Measurements from ENCODE around the gene EIF3F. TPM values are rescaled to one million over a fixed set of nuclear protein-coding genes. Genes with fewer than 3 reads are reported as not detected.

EIF3F gene, protein sequence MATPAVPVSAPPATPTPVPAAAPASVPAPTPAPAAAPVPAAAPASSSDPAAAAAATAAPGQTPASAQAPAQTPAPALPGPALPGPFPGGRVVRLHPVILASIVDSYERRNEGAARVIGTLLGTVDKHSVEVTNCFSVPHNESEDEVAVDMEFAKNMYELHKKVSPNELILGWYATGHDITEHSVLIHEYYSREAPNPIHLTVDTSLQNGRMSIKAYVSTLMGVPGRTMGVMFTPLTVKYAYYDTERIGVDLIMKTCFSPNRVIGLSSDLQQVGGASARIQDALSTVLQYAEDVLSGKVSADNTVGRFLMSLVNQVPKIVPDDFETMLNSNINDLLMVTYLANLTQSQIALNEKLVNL
- 171 and 188 TPM in 2 replicates for total RNA-seq (2013; cell fraction: nucleolus; rRNA removed)
- total RNA-seq (2014; rRNA removed) (371 and 461 TPM in 2 replicates), total RNA-seq (2014; rRNA removed; fragmentation: Illumina TruSeq; extraction: Trizol) (208 and 214 TPM in 2 replicates), total RNA-seq (2021) (363 and 377 TPM in 2 replicates), polyA plus RNA-seq (2011; rRNA removed) (92.5 and 112 TPM in 2 replicates), polyA plus RNA-seq (2014; fragmentation: Illumina TruSeq; extraction: Trizol) (317 and 323 TPM in 2 replicates), polyA plus RNA-seq (2014; fragmentation: Nextera tagmentation; extraction: Ambion mirVana) (100 to 1,000 TPM in 1 of 2 experiments, 10 to 100 TPM in 1; 81.3 to 226 TPM), polyA plus RNA-seq (2014; rRNA removed) (211 and 259 TPM in 2 replicates), polyA plus RNA-seq (2016; fragmentation: Nextera tagmentation; extraction: Ambion mirVana) (100 to 1,000 TPM; 158 to 177 TPM), polyA minus RNA-seq (2011; rRNA and poly(A)+ RNA removed) (176 and 215 TPM in 2 replicates), Bru-seq, nascent RNA (percentile 77 among the genes with signal in this experiment), BruChase-seq, experiment 1, labeled RNA remaining after a 6-hour chase (percentile 77 among the genes with signal in this experiment), BruChase-seq, experiment 2, labeled RNA remaining after a 2-hour chase (percentile 72 among the genes with signal in this experiment)
- 319 TPM for polyA plus RNA-seq (2011; ENCODE audit: low read depth)
- polyA plus RNA-seq (2011; cell fraction: cytosol; rRNA removed): 196 and 274 TPM in 2 replicates
- polyA plus RNA-seq (2011; cell fraction: nucleus; rRNA removed): 170 and 260 TPM in 2 replicates
- 342 and 436 TPM in 2 replicates for polyA plus RNA-seq (2012)
- 93.1 and 122 TPM in 2 replicates for polyA minus RNA-seq (2011; cell fraction: cytosol; rRNA and poly(A)+ RNA removed)
- 48.1 and 68.6 TPM in 2 replicates for polyA minus RNA-seq (2011; cell fraction: nucleus; rRNA and poly(A)+ RNA removed)
- long read RNA-seq, experiment 1, transcript EIF3F-201 (8 exons, 1,254 nt): major isoform, 440 of 458 reads
- long read RNA-seq, experiment 1, partial matches to known transcripts: 4 of 458 reads
- long read RNA-seq, experiment 1, other reads (novel, unspliced or antisense): 14 of 458 reads
- long read RNA-seq, experiment 2, transcript EIF3F-201 (8 exons, 1,254 nt): major isoform, 569 of 598 reads
- long read RNA-seq, experiment 2, partial matches to known transcripts: 14 of 598 reads
- long read RNA-seq, experiment 2, other reads (novel, unspliced or antisense): 15 of 598 reads

DNA sequence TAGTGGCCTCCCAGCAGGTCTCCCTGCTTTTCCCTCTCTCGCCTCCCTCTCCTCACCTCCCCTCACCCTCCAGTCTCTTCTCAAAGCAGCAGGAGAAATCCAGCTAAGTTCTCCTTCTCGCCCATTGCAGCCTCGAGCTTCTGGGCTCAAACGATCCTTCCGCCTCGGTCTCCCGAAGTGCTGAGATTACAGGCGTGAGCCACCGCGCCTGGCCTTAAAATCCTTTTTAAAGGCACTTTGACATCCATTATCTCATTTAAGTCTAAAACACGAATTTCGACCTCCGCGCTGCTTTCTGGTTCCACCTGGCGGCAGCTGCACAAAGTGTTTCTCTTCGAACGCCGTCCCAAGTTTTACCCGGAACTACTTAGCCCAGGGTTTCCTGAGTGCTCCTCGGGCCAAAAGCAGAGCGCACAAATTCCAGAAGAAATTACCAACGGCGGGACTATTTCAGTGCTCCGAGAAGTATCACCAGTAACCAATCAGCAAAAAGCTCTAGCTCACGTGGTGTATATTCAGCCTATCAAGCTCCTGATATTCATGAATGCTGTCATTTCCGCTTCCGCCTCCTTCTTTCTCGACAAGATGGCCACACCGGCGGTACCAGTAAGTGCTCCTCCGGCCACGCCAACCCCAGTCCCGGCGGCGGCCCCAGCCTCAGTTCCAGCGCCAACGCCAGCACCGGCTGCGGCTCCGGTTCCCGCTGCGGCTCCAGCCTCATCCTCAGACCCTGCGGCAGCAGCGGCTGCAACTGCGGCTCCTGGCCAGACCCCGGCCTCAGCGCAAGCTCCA is at the start of gene EIF3F:
TSS of gene EIF3F (plus strand) at position 570 of the 792 bp plus-strand sequence. CDS start at position 586, 16 bp downstream.
- no TSS peak for BruUV-seq (replicated peaks)
- Histone ChIP-seq H3K27me3 (replicated peaks in 1 of 2; ENCODE audit: control insufficient read depth in 2 of 2, insufficient read depth in 2 of 2, low read length in 1 of 2) (no peaks in the 10 kb centered on the region), H3K79me2 (ENCODE audit: control insufficient read depth, insufficient read depth, low read length) (peaks cover 32% of the 10 kb centered on the region), H3K9me3 (replicated peaks; ENCODE audit: control insufficient read depth, insufficient read depth, low read length) (no peaks in the 10 kb centered on the region), H3K4me2 (ENCODE audit: control insufficient read depth, insufficient read depth) (peak within 1 kb of the TSS; percentile 93), H2AFZ (ENCODE audit: control insufficient read depth, low read depth, low read length) (peak within 1 kb of the TSS; percentile 92), H3K4me3 (peak within 1 kb of the TSS; percentile 91), H3K9ac (ENCODE audit: control insufficient read depth, insufficient read depth, low read length) (peak within 1 kb of the TSS; percentile 67), H3K4me1 (ENCODE audit: control insufficient read depth, insufficient read depth, low read length) (peaks cover 11% of the 10 kb centered on the region), H3K27ac (ENCODE audit: control insufficient read depth, insufficient read depth) (peak within 1 kb of the TSS; percentile 30), H4K20me1 (ENCODE audit: control insufficient read depth, insufficient read depth) (no peaks in the 10 kb centered on the region), H3K36me3 (ENCODE audit: control insufficient read depth in 2 of 2, insufficient read depth in 2 of 2, low read length in 1 of 2) (peaks cover 2 to 8% of the 10 kb centered on the region in 2 experiments; a peak in 3 of 4 replicates)
- RAD21 ChIA-PET (ENCODE audit: unreplicated experiment): interaction anchor here (0.6 to 7.2 kb wide), 15 partner anchors 9 to 889 kb away, joined by 3 to 161 read pairs (median 4); no protein-coding TSS in a partner anchor
- SMC1A ChIA-PET (ENCODE audit: uncharacterized antibody, unreplicated experiment): interaction anchor here (0.6 to 6.2 kb wide), 22 partner anchors 9 to 1061 kb away, joined by 3 to 190 read pairs (median 4); partner anchors contain the start of gene ZNF215
- POLR2A ChIA-PET: interaction anchor here (0.5 to 2.5 kb wide), 4 partner anchors 9 to 1382 kb away, joined by 5 to 29 read pairs (median 6); no protein-coding TSS in a partner anchor
- DNase-seq (ENCODE audit: low read depth, low spot score) (peak; percentile 100), FAIRE-seq (peak; percentile 96), ATAC-seq (peak; percentile 95)
- in situ Hi-C loops (cut with MboI): loop anchor here (5.0 kb wide), 2 partner anchors 95 to 890 kb away; no protein-coding TSS in a partner anchor
- under 1% methylated on average over 47 of the region's 47 CpGs for WGBS (ENCODE audit: insufficient coverage, insufficient replicate concordance, low lambda C conversion rate, missing lambda C conversion rate)
- CTCF ChIA-PET: interaction anchor here (0.7 to 6.2 kb wide), 35 partner anchors 9 to 1758 kb away, joined by 3 to 271 read pairs (median 5); partner anchors contain the start of gene NLRP10
- intact Hi-C loops (cut with micrococcal nuclease; ENCODE audit: unreplicated experiment): loop anchor here (1.0 to 2.0 kb wide), 2 partner anchors 95 to 888 kb away; no protein-coding TSS in a partner anchor
- TF ChIP-seq RB1 (IDR thresholded peaks at IDR 0.05; ENCODE audit: borderline replicate concordance): peak; percentile 97; the same call in 1 of the 2 replicates
- TF ChIP-seq SMAD5 (IDR thresholded peaks at IDR 0.05; ENCODE audit: low read depth): no peak
- no peak for TF ChIP-seq SREBF1 (IDR thresholded peaks at IDR 0.05; ENCODE audit: low read length)
- peak; percentile 88 for TF ChIP-seq NBN (IDR thresholded peaks at IDR 0.05)
- TF ChIP-seq, protein P1, sequence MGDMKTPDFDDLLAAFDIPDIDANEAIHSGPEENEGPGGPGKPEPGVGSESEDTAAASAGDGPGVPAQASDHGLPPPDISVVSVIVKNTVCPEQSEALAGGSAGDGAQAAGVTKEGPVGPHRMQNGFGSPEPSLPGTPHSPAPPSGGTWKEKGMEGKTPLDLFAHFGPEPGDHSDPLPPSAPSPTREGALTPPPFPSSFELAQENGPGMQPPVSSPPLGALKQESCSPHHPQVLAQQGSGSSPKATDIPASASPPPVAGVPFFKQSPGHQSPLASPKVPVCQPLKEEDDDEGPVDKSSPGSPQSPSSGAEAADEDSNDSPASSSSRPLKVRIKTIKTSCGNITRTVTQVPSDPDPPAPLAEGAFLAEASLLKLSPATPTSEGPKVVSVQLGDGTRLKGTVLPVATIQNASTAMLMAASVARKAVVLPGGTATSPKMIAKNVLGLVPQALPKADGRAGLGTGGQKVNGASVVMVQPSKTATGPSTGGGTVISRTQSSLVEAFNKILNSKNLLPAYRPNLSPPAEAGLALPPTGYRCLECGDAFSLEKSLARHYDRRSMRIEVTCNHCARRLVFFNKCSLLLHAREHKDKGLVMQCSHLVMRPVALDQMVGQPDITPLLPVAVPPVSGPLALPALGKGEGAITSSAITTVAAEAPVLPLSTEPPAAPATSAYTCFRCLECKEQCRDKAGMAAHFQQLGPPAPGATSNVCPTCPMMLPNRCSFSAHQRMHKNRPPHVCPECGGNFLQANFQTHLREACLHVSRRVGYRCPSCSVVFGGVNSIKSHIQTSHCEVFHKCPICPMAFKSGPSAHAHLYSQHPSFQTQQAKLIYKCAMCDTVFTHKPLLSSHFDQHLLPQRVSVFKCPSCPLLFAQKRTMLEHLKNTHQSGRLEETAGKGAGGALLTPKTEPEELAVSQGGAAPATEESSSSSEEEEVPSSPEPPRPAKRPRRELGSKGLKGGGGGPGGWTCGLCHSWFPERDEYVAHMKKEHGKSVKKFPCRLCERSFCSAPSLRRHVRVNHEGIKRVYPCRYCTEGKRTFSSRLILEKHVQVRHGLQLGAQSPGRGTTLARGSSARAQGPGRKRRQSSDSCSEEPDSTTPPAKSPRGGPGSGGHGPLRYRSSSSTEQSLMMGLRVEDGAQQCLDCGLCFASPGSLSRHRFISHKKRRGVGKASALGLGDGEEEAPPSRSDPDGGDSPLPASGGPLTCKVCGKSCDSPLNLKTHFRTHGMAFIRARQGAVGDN (IDR thresholded peaks at IDR 0.05): no peak
- no peak for TF ChIP-seq BRCA1 (IDR thresholded peaks at IDR 0.05; ENCODE audit: low read depth, low read length)
- TF ChIP-seq FOS (IDR thresholded peaks at IDR 0.05; ENCODE audit: borderline replicate concordance, extremely low read depth, insufficient read length): peak; percentile 77
- peak; percentile 83; the same call in 1 of the 2 replicates for TF ChIP-seq SMC3 (IDR thresholded peaks at IDR 0.05; ENCODE audit: borderline replicate concordance, low read length)
